GM19452 (cell line): ENCODE measurements around the gene CNOT1.
"Not testable (repeated sequence)": the region's sequence is repeated elsewhere in the genome, so short reads cannot be mapped to it uniquely, and the experiment has no call there.

Experiments used
- ATAC-seq: cut with Tn5 transposase; IDR thresholded peaks from one replicate; pipeline ENCODE4 v1.9.1; 2021; ENCODE audit not compliant: unreplicated experiment

The CNOT1 gene

GRCh38 chr16:58638148-58639036, 8.8 kb upstream of the CNOT1 start:
- no peak for ATAC-seq

GRCh38 chr16:58637021-58637420, 7.4 kb upstream of the CNOT1 start:
- ATAC-seq = not testable (repeated sequence)

- no peak for ATAC-seq
Observed at GRCh38 chr16:58636466-58636865, 6.8 kb upstream of the CNOT1 start.

GRCh38 chr16:58635502-58635901, 5.9 kb upstream of the CNOT1 start:
- no peak for ATAC-seq

GRCh38 chr16:58634265-58634802, 4.7 kb upstream of the CNOT1 start:
- no peak for ATAC-seq

GRCh38 chr16:58628845-58629732, 537 bp downstream of the CNOT1 start:
- no peak for ATAC-seq

- no peak for ATAC-seq
Observed at GRCh38 chr16:58624209-58624608, 5.4 kb downstream of the CNOT1 start.

GRCh38 chr16:58620396-58620795, 9.2 kb downstream of the CNOT1 start:
- no peak for ATAC-seq

GRCh38 chr16:58615280-58615679, 14.3 kb downstream of the CNOT1 start:
- ATAC-seq = no peak

- ATAC-seq = no peak
Observed at GRCh38 chr16:58614860-58615259, 14.8 kb downstream of the CNOT1 start.

- no peak for ATAC-seq
Observed at GRCh38 chr16:58614212-58614611, 15.4 kb downstream of the CNOT1 start.

- ATAC-seq = not testable (repeated sequence)
Observed at GRCh38 chr16:58612965-58613364, 16.7 kb downstream of the CNOT1 start.

- no peak for ATAC-seq
Observed at GRCh38 chr16:58608601-58609136, 21.0 kb downstream of the CNOT1 start.

GRCh38 chr16:58605562-58605961, 24.1 kb downstream of the CNOT1 start:
- no peak for ATAC-seq

GRCh38 chr16:58591083-58591482, 38.5 kb downstream of the CNOT1 start:
- ATAC-seq = no peak

GRCh38 chr16:58589326-58589905, 40.2 kb downstream of the CNOT1 start:
- ATAC-seq = no peak

GRCh38 chr16:58588406-58588805, 41.2 kb downstream of the CNOT1 start:
- ATAC-seq = no peak

- ATAC-seq = no peak
Observed at GRCh38 chr16:58586340-58587030, 43.1 kb downstream of the CNOT1 start.

GRCh38 chr16:58584831-58585505, 44.7 kb downstream of the CNOT1 start:
- ATAC-seq = no peak
